GM12878 (cell line): ENCODE results near the gene NT5DC3. TPM values are rescaled to one million over a fixed set of nuclear protein-coding genes. Genes with fewer than 3 reads are reported as not detected.

Source experiments
- ATAC-seq: fragments of 200-7000 bp; cut with Tn5 transposase; 3 replicates; pipeline ENCODE4 v1.9.1; 2020; ENCODE audit warnings: mild to moderate bottlenecking, moderate library complexity
- BruUV-seq: library from RNA; stranded (reverse); fragments of 400-500 nt; replicated peaks from 2 replicates; lab custom pipeline; 2021; lab: Mats Ljungman, UMichigan
- CTCF ChIA-PET: fragments of 300-600 bp; sonication (Branson Sonifier 250); formaldehyde crosslinking; extraction: SDS; loops from one replicate; lab custom pipeline; 2021; ENCODE audit warnings: inconsistent platforms; lab: Yijun Ruan, JAX
- POLR2A ChIA-PET: fragments of 350-600 bp; formaldehyde crosslinking; extraction: SDS; loops from one replicate; lab custom pipeline; 2021; ENCODE audit warnings: inconsistent platforms; lab: Charles Lee
- RAD21 ChIA-PET: fragments of 300-600 bp; sonication (Branson Sonifier 250); formaldehyde crosslinking; loops from one replicate; lab custom pipeline; 2023; ENCODE audit warnings: antibody characterized with exemption; ENCODE audit not compliant: unreplicated experiment; lab: Charles Lee
- SMC1A ChIA-PET: fragments of 300-600 bp; sonication (Branson Sonifier 250); formaldehyde crosslinking; loops from one replicate; lab custom pipeline; 2023; ENCODE audit not compliant: unreplicated experiment, uncharacterized antibody; lab: Charles Lee
- DNase-seq: peaks from one replicate; pipeline ENCODE4 v3.0.0-alpha.2; 2011; ENCODE audit warnings: low read depth, low spot score
- FAIRE-seq: peaks from 3 replicates; lab custom pipeline; 2011; peaks lifted over from hg19 to GRCh38; lab: Jason Lieb, UNC
- H2AFZ ChIP-seq: 2 replicates; pipeline ENCODE4 v1.6.0; 2011; ENCODE audit warnings: low read depth, low read length, control low read depth; ENCODE audit not compliant: control insufficient read depth
- H3K27ac ChIP-seq: 2 replicates; pipeline ENCODE4 v1.5.1; 2011; ENCODE audit warnings: control low read depth; ENCODE audit not compliant: control insufficient read depth, insufficient read depth
- H3K27me3 ChIP-seq, 2 experiments: replicated peaks in 1 of 2; 2 replicates each; pipeline versions ENCODE4 v1.6.0 to v1.6.1; 2011; ENCODE audit warnings: low read length in 1 of 2; ENCODE audit not compliant: control insufficient read depth in 2 of 2, insufficient read depth in 2 of 2
- H3K36me3 ChIP-seq, 2 experiments: 2 replicates each; pipeline ENCODE4 v1.5.1; 2011; ENCODE audit warnings: low read length in 1 of 2; ENCODE audit not compliant: control insufficient read depth in 2 of 2, insufficient read depth in 2 of 2
- H3K4me1 ChIP-seq: 2 replicates; pipeline ENCODE4 v1.6.1; 2011; ENCODE audit warnings: mild to moderate bottlenecking, low read length, moderate library complexity, mixed read lengths; ENCODE audit not compliant: control insufficient read depth, insufficient read depth
- H3K4me2 ChIP-seq: 2 replicates; pipeline ENCODE4 v1.6.0; 2011; ENCODE audit warnings: control low read depth; ENCODE audit not compliant: control insufficient read depth, insufficient read depth
- H3K4me3 ChIP-seq: fragments of 200-600 bp; sonication (generic); 2 replicates; pipeline ENCODE4 v1.5.1; 2016
- H3K79me2 ChIP-seq: 2 replicates; pipeline ENCODE4 v1.6.0; 2011; ENCODE audit warnings: low read length; ENCODE audit not compliant: control insufficient read depth, insufficient read depth
- H3K9ac ChIP-seq: 2 replicates; pipeline ENCODE4 v1.8.0; 2011; ENCODE audit warnings: low read length, control low read depth, mixed read lengths; ENCODE audit not compliant: control insufficient read depth, insufficient read depth
- H3K9me3 ChIP-seq: replicated peaks from 3 replicates; pipeline ENCODE4 v1.5.1; 2011; ENCODE audit warnings: mild to moderate bottlenecking, low read length; ENCODE audit not compliant: control insufficient read depth, insufficient read depth
- H4K20me1 ChIP-seq: 2 replicates; pipeline ENCODE4 v1.6.0; 2011; ENCODE audit not compliant: control insufficient read depth, insufficient read depth
- ETV6 ChIP-seq, 2 experiments: fragments of 450-650 bp in 1 of 2; IDR thresholded peaks in 1 of 2; conservative IDR thresholded peaks in 1 of 2; 2 replicates each; pipeline ENCODE4 v1.6.1; 2014; ENCODE audit warnings: antibody characterized with exemption in 1 of 2, borderline replicate concordance in 1 of 2, low read depth in 1 of 2, mild to moderate bottlenecking in 1 of 2, moderate library complexity in 1 of 2
- MTA2 ChIP-seq: fragments of 450-650 bp; IDR thresholded peaks from 2 replicates; pipeline ENCODE4 v1.6.1; 2016; ENCODE audit warnings: low read depth, mild to moderate bottlenecking, moderate library complexity
- NBN ChIP-seq: fragments of 450-650 bp; IDR thresholded peaks from 2 replicates; pipeline ENCODE4 v1.6.1; 2016
- SPI1 ChIP-seq: IDR thresholded peaks from 2 replicates; pipeline ENCODE4 v1.6.1; 2011; ENCODE audit warnings: low read depth, mild to moderate bottlenecking, low read length, moderate library complexity, borderline replicate concordance; ENCODE audit not compliant: insufficient read depth
- SREBF2 ChIP-seq: IDR thresholded peaks from 2 replicates; pipeline ENCODE4 v1.6.1; 2012; ENCODE audit warnings: mild to moderate bottlenecking, low read length
- WGBS: methylation state at CpG from one replicate; pipeline ENCODE4 v1.1.6; 2016; ENCODE audit warnings: low lambda C conversion rate; ENCODE audit not compliant: insufficient replicate concordance, insufficient coverage; ENCODE audit errors: missing lambda C conversion rate; 5-methylcytosine and 5-hydroxymethylcytosine counted together
- in situ Hi-C: fragments of 300-500 bp; cut with MboI; formaldehyde crosslinking; loops from 9 replicates; pipeline ENCODE4 v1.14.3; 2018; ENCODE audit warnings: mixed read lengths
- intact Hi-C: fragments of 100-400 bp; cut with micrococcal nuclease; formaldehyde crosslinking; loops from one replicate; pipeline ENCODE4 v1.14.2; 2022; ENCODE audit not compliant: unreplicated experiment
- polyA plus RNA-seq, 11 experiments: library from polyadenylated mRNA; depleted of rRNA in 4 of 11; unstranded in 6 of 11; stranded (reverse) in 5 of 11; fragments of >200 nt; fragmentation: Nextera tagmentation in 4 of 11; fragmentation: Illumina TruSeq in 1 of 11; extraction: Ambion mirVana in 4 of 11; extraction: Trizol in 1 of 11; gene quantifications; 1 replicate in 1 of 11; 2 replicates in 10 of 11; pipeline versions ENCODE4 v1.2.1 to v1.2.3, GENCODE V29; 2011 to 2016; ENCODE audit warnings: inconsistent platforms in 2 of 11, missing spikeins in 2 of 11, low read depth in 1 of 11
- total RNA-seq, 4 experiments: library from RNA; depleted of rRNA in 3 of 4; stranded (reverse); fragments of >200 nt in 3 of 4; fragmentation: Illumina TruSeq in 1 of 4; extraction: Trizol in 1 of 4; gene quantifications; 2 replicates each; pipeline versions ENCODE4 v1.2.1 to v1.2.3, GENCODE V29; 2013 to 2021

The NT5DC3 gene
- total and polyA plus RNA-seq, 10 of the 15 experiments (the other 5 are each of a cell fraction or from before 2014, with no cell fraction given), result 2.0 to 12.4 (median 5.9) TPM

- 65% methylated on average over 11 of the region's 11 CpGs for WGBS
- Histone ChIP-seq H3K9ac (peak overlapping the region; percentile 32; the same call in 1 of the 2 replicates), H3K27ac (peak overlapping the region; percentile 30; the same call in 1 of the 2 replicates), H3K36me3 (no peaks in the 10 kb centered on the region), H4K20me1 (no peaks in the 10 kb centered on the region)
- TF ChIP-seq SREBF2, result no peak
- 0 out of 2 replicates have a peak, but pooled peaks have one; percentile 22 for TF ChIP-seq NBN
- TF ChIP-seq SPI1, result peak; percentile 90
- peak; percentile 68 for TF ChIP-seq MTA2
- TF ChIP-seq, all 136 proteins: peak for 3
- POLR2A ChIA-PET, result interaction anchor here (0.9 to 1.4 kb wide), 3 partner anchors 15 to 95 kb away, joined by 3 to 5 read pairs (median 4); no protein-coding TSS in a partner anchor
- H3K4me1 ChIP-seq, result peaks cover 6% of the 10 kb centered on the region; the same call in 1 of the 2 replicates
- no peaks in the 10 kb centered on the region for H3K27me3 ChIP-seq
- RAD21 ChIA-PET, result interaction anchor here (0.7 to 1.7 kb wide), 4 partner anchors 9 to 444 kb away, joined by 3 to 5 read pairs (median 4); no protein-coding TSS in a partner anchor
- peak overlapping the region; percentile 36 for H3K4me2 ChIP-seq
- H3K4me3 ChIP-seq, result peak overlapping the region; percentile 9; the same call in 1 of the 2 replicates
- no TSS peak for BruUV-seq
- DNase-seq (no peak), ATAC-seq (peak; percentile 74), FAIRE-seq (peak; percentile 59)
- SMC1A ChIA-PET, result interaction anchor here (0.8 to 2.9 kb wide), 4 partner anchors 10 to 277 kb away, joined by 3 to 9 read pairs (median 4); no protein-coding TSS in a partner anchor
- no peaks in the 10 kb centered on the region for H3K79me2 ChIP-seq
- no peaks in the 10 kb centered on the region for H3K9me3 ChIP-seq
- peak overlapping the region; percentile 68 for H2AFZ ChIP-seq
- intact Hi-C loops (no loop called here), in situ Hi-C loops (no loop called here)
- CTCF ChIA-PET, result interaction anchor here (0.7 to 2.8 kb wide), 6 partner anchors 9 to 277 kb away, joined by 3 to 10 read pairs (median 4); partner anchors contain the start of gene NT5DC3
These were observed 8.7 kb downstream of the NT5DC3 start for GRCh38 chr12:103832048-103832997.

- Histone ChIP-seq H3K36me3 (no peaks in the 10 kb centered on the region), H3K9ac (no peak overlapping the region), H3K27me3 (no peaks in the 10 kb centered on the region), H3K4me2 (no peak overlapping the region), H3K4me1 (peaks cover 6% of the 10 kb centered on the region; the same call in 1 of the 2 replicates), H3K79me2 (no peaks in the 10 kb centered on the region), H3K27ac (no peak overlapping the region), H2AFZ (no peak overlapping the region)
- SMC1A ChIA-PET, result no interaction called here
- FAIRE-seq, result no peak
- in situ Hi-C loops (no loop called here), intact Hi-C loops (no loop called here)
- CTCF ChIA-PET, result no interaction called here
- WGBS, result 97% methylated on average over 2 of the region's 2 CpGs
- ATAC-seq, result no peak
- RAD21 ChIA-PET, result no interaction called here
- BruUV-seq, result no TSS peak
- TF ChIP-seq ETV6 (conservative IDR thresholded peaks at IDR 0.05 in 1 of 2, IDR thresholded peaks at IDR 0.05 in 1 of 2; ENCODE audit: borderline replicate concordance in 1 of 2, low read depth in 1 of 2), result no peak
- TF ChIP-seq, all 136 proteins: peak for 0
- no peak overlapping the region for H3K4me3 ChIP-seq
- no peaks in the 10 kb centered on the region for H4K20me1 ChIP-seq
- POLR2A ChIA-PET, result no interaction called here
- no peak for DNase-seq
- no peaks in the 10 kb centered on the region for H3K9me3 ChIP-seq
These were observed 10.2 kb downstream of the NT5DC3 start for GRCh38 chr12:103830730-103831320.
